MCF 10A (cell line): ENCODE measurements around the gene NR3C2. TPM values are rescaled to one million over a fixed set of nuclear protein-coding genes. Genes with fewer than 3 reads are reported as not detected.

ENCODE experiments used
- BruUV-seq: library from RNA; stranded (reverse); fragments of 400-500 nt; replicated peaks from 2 replicates; lab custom pipeline; 2021; lab: Mats Ljungman, UMichigan
- CTCF ChIA-PET: fragments of 300-600 bp; sonication (Branson Sonifier 250); formaldehyde crosslinking; extraction: SDS; loops from one replicate; lab custom pipeline; 2021; ENCODE audit warnings: antibody characterized with exemption, inconsistent platforms; lab: Yijun Ruan, JAX
- POLR2A ChIA-PET: fragments of 300-600, 350-650 bp; sonication (Branson Sonifier 250); formaldehyde crosslinking; extraction: SDS; loops from one replicate; lab custom pipeline; 2020; ENCODE audit warnings: antibody characterized with exemption, inconsistent platforms; lab: Yijun Ruan, JAX
- DNase-seq: peaks from one replicate; pipeline ENCODE4 v3.0.0-alpha.2; 2018; ENCODE audit not compliant: unreplicated experiment
- H3K27ac Mint-ChIP-seq: one replicate; pipeline ENCODE4 v1.8.0; 2022; ENCODE audit warnings: mild to moderate bottlenecking, low read depth, mixed read lengths; ENCODE audit not compliant: unreplicated experiment
- H3K27me3 Mint-ChIP-seq: one replicate; pipeline ENCODE4 v1.8.0; 2022; ENCODE audit warnings: mixed read lengths; ENCODE audit not compliant: insufficient read depth, unreplicated experiment
- H3K36me3 Mint-ChIP-seq: one replicate; pipeline ENCODE4 v1.8.0; 2022; ENCODE audit warnings: mild to moderate bottlenecking, moderate library complexity, mixed read lengths; ENCODE audit not compliant: insufficient read depth, unreplicated experiment
- H3K4me1 Mint-ChIP-seq: one replicate; pipeline ENCODE4 v1.8.0; 2022; ENCODE audit warnings: mixed read lengths; ENCODE audit not compliant: insufficient read depth, unreplicated experiment
- H3K4me3 Mint-ChIP-seq: one replicate; pipeline ENCODE4 v1.8.0; 2022; ENCODE audit warnings: mild to moderate bottlenecking, moderate library complexity, mixed read lengths; ENCODE audit not compliant: unreplicated experiment
- H3K9me3 Mint-ChIP-seq: one replicate; pipeline ENCODE4 v1.8.0; 2022; ENCODE audit warnings: mixed read lengths; ENCODE audit not compliant: unreplicated experiment
- intact Hi-C: fragments of 100-400 bp; cut with micrococcal nuclease; formaldehyde crosslinking; loops from 2 replicates; pipeline ENCODE4 v1.14.1; 2022
- total RNA-seq: library from RNA; stranded (reverse); gene quantifications from 2 replicates; pipeline ENCODE4 v1.2.3, GENCODE V29; 2022
- TF ChIP-seq, protein P1 (sequence below): fragments of 200-600 bp; IDR thresholded peaks from one replicate; pipeline ENCODE4 v1.8.0; 2022; ENCODE audit warnings: antibody characterized with exemption, mild to moderate bottlenecking; ENCODE audit not compliant: unreplicated experiment

Gene NR3C2
- total RNA-seq, 1 experiment from 2014 or later, result 0.21 TPM

DNA sequence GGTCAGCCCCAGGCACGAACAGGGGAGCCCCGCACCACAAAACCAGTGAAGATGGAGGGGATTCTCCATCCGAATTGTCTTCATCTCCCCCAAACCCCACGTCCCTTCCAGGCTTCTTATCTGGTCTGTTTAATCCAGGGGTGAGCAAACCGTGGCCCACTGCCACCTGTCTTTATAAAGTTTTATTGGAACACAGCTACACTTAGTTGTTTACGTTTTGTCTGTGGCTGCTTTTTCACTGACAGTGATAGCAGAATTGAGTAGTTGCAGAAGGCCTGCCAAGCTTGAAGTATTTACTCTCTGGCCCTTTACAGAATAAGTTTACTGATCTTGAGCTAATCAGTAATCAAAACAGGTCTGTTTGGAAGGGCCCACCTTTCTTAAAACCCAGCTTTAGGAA lies 386.4 kb downstream of the NR3C2 start:
- intact Hi-C loops, result no loop called here
- CTCF ChIA-PET, result interaction anchor here (0.5 to 1.0 kb wide), 3 partner anchors 12 to 62 kb away, joined by 3 to 4 read pairs (median 3); no protein-coding TSS in a partner anchor
- H3K27me3 Mint-ChIP-seq, result no peaks in the 10 kb centered on the region
- no peak overlapping the region for H3K27ac Mint-ChIP-seq
- POLR2A ChIA-PET, result interaction anchor here (0.6 kb wide), 1 partner anchor 44 kb away, joined by 4 read pairs; no protein-coding TSS in a partner anchor
- TF ChIP-seq, protein P1, sequence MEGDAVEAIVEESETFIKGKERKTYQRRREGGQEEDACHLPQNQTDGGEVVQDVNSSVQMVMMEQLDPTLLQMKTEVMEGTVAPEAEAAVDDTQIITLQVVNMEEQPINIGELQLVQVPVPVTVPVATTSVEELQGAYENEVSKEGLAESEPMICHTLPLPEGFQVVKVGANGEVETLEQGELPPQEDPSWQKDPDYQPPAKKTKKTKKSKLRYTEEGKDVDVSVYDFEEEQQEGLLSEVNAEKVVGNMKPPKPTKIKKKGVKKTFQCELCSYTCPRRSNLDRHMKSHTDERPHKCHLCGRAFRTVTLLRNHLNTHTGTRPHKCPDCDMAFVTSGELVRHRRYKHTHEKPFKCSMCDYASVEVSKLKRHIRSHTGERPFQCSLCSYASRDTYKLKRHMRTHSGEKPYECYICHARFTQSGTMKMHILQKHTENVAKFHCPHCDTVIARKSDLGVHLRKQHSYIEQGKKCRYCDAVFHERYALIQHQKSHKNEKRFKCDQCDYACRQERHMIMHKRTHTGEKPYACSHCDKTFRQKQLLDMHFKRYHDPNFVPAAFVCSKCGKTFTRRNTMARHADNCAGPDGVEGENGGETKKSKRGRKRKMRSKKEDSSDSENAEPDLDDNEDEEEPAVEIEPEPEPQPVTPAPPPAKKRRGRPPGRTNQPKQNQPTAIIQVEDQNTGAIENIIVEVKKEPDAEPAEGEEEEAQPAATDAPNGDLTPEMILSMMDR, result no peak
- peaks cover 5% of the 10 kb centered on the region for H3K4me1 Mint-ChIP-seq
- no peak for DNase-seq
- no peaks in the 10 kb centered on the region for H3K9me3 Mint-ChIP-seq
- no TSS peak for BruUV-seq
- peaks cover 34% of the 10 kb centered on the region for H3K36me3 Mint-ChIP-seq
- no peak overlapping the region for H3K4me3 Mint-ChIP-seq

DNA sequence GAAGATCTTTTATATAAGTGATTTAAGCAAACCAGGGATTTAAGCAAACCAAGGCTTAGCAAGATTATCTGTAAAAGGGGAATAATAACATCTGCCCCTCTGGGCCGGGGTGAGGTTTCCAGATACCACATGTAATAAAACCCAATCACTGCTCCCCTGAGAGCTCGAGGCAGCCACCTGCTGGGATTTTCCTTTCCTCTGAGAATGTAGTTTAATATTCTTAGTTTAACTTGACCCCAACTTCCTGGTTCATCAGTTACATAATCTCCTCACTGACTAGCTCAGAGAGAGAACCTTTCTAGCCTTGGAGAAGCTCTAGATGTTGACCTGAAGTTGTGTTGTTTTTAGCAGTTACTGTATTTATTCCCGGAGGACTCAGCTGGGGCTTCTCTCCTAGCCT lies 387.9 kb downstream of the NR3C2 start:
- no peak overlapping the region for H3K27ac Mint-ChIP-seq
- POLR2A ChIA-PET, result no interaction called here
- intact Hi-C loops, result no loop called here

DNA sequence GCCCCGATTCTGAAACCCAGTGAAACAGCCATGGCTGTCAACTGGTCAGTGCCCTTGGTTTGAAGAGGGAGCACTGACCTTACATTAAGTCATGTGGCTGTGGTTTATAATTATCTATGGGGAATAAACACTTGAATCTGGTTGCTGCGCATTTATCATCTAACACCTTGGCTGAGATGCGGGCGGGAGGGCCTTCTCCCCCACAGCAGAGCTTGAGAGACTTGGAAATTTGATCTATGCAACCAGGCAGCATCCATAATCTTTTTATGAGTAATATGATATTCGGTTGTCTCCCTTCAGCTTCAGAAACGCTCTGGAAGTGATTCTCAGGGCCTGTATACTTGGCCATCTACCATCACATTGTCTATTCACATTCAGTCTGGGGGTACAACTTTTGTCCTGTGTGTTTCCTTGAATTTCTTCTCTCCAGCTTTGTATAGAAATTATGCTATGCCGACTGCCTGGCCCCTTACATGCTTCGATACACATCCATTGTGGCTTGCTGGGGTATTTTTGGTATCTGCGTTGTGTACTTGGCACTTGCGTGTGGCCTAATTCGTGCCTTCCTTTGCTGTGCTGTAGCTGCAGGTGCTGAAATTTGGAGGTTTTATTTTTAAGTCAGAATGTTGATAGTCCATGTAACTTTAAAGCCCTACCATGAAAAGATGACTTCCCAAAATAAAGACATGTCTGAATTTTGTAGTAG lies 388.8 kb downstream of the NR3C2 start:
- ChIA-PET POLR2A (no interaction called here), CTCF (interaction anchor here (1.1 kb wide), 1 partner anchor 19 kb away, joined by 3 read pairs; no protein-coding TSS in a partner anchor)
- Mint-ChIP-seq H3K27ac (no peak overlapping the region), H3K4me1 (no peaks in the 10 kb centered on the region), H3K36me3 (peaks cover 38% of the 10 kb centered on the region), H3K9me3 (no peaks in the 10 kb centered on the region), H3K4me3 (no peak overlapping the region), H3K27me3 (no peaks in the 10 kb centered on the region)
- BruUV-seq, result no TSS peak
- no peak for DNase-seq
- TF ChIP-seq, protein P1, result no peak
- intact Hi-C loops, result no loop called here

More for the DNA sequence above, 387.9 kb downstream of the NR3C2 start:
- CTCF ChIA-PET, result interaction anchor here (1.3 kb wide), 1 partner anchor 29 kb away, joined by 3 read pairs; no protein-coding TSS in a partner anchor
- DNase-seq, result peak; percentile 31
- Mint-ChIP-seq H3K4me1 (no peaks in the 10 kb centered on the region), H3K9me3 (no peaks in the 10 kb centered on the region), H3K4me3 (no peak overlapping the region), H3K27me3 (no peaks in the 10 kb centered on the region), H3K36me3 (peaks cover 35% of the 10 kb centered on the region)
- BruUV-seq, result no TSS peak
- TF ChIP-seq, protein P1, result no peak

DNA sequence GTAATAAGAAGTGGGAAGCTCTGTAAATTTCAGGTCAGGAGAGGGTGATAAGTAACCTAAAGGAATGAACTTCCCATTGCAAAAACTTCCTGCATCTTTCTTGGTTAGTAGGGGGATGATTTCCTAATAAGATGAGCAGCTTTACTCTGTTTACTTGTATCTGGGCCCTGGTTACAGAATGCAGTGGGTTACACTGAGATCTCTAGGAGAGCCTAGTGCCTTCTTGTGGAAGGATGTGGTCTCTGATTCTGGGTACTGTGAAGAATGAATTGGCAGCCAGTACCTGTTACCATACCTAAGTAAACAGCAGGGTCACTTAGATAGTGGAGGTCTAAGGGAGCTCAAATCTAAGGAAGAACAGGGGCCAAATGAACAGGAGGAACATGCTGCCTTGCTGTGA lies 389.8 kb downstream of the NR3C2 start:
- TF ChIP-seq, protein P1, result no peak
- no peaks in the 10 kb centered on the region for H3K27me3 Mint-ChIP-seq
- ChIA-PET POLR2A (no interaction called here), CTCF (interaction anchor here (0.7 to 1.1 kb wide), 2 partner anchors 17 to 200 kb away, joined by 3 to 4 read pairs; no protein-coding TSS in a partner anchor)
- H3K4me3 Mint-ChIP-seq, result no peak overlapping the region
- no peak overlapping the region for H3K27ac Mint-ChIP-seq
- intact Hi-C loops, result no loop called here
- H3K36me3 Mint-ChIP-seq, result peaks cover 40% of the 10 kb centered on the region
- BruUV-seq, result no TSS peak
- no peak for DNase-seq
- no peaks in the 10 kb centered on the region for H3K4me1 Mint-ChIP-seq
- no peaks in the 10 kb centered on the region for H3K9me3 Mint-ChIP-seq
